Ovary (tissue), 3 donors: ENCODE measurements around the gene FIGN.

ENCODE experiments used
- EP300 ChIP-seq: sonication (generic); formaldehyde crosslinking; IDR thresholded peaks from one replicate; pipeline ENCODE4 v1.6.1; 2017; ENCODE audit warnings: antibody characterized with exemption
- POLR2A ChIP-seq: fragments of 450-650 bp; IDR thresholded peaks from one replicate; pipeline ENCODE4 v1.6.1; 2017; ENCODE audit warnings: antibody characterized with exemption, mild to moderate bottlenecking, moderate library complexity
- TF ChIP-seq, protein P1 (sequence below), 3 donors: fragments of 450-650 bp in 2 of 3; fragments of 200-600 bp in 1 of 3; IDR thresholded peaks; one replicate each; pipeline versions ENCODE4 v1.5.1 to v1.8.0; 2016 to 2022; ENCODE audit warnings: antibody characterized with exemption in 3 of 3, mild to moderate bottlenecking in 1 of 3
- donor health status: DM: no; HTN: no; CAD: no.

DNA sequence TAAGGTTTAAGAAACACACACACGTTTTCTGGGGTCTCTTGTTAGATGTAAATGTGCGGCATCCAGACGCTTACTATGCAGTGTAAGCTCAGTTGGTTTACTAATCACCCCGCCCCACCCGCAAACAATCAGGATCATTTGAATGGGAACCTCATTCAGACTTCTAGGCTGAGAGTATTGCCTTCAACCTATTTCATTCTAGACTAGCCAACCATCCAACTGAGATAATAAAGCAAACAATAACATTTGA is 1.3 kb upstream of the FIGN start:
- TF ChIP-seq, protein P1, sequence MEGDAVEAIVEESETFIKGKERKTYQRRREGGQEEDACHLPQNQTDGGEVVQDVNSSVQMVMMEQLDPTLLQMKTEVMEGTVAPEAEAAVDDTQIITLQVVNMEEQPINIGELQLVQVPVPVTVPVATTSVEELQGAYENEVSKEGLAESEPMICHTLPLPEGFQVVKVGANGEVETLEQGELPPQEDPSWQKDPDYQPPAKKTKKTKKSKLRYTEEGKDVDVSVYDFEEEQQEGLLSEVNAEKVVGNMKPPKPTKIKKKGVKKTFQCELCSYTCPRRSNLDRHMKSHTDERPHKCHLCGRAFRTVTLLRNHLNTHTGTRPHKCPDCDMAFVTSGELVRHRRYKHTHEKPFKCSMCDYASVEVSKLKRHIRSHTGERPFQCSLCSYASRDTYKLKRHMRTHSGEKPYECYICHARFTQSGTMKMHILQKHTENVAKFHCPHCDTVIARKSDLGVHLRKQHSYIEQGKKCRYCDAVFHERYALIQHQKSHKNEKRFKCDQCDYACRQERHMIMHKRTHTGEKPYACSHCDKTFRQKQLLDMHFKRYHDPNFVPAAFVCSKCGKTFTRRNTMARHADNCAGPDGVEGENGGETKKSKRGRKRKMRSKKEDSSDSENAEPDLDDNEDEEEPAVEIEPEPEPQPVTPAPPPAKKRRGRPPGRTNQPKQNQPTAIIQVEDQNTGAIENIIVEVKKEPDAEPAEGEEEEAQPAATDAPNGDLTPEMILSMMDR (IDR thresholded peaks at IDR 0.05), result no peak
- TF ChIP-seq POLR2A (no peak), EP300 (no peak)
